Measurements from ENCODE around the gene DLG2. TPM values are rescaled to one million over a fixed set of nuclear protein-coding genes. Genes with fewer than 3 reads are reported as not detected.

DLG2 gene
- total RNA-seq, 4 donors from 2014 or later = 0.18 to 8.3 (median 2.5) TPM

GRCh38 chr11:83914995-83915394 is 1712.1 kb downstream of the DLG2 start:
- no peaks in the 10 kb centered on the region for H3K27me3 ChIP-seq
- no peaks in the 10 kb centered on the region for H3K4me1 ChIP-seq
- H3K27ac ChIP-seq = no peak overlapping the region
- no peak for DNase-seq
- TF ChIP-seq POLR2A (IDR thresholded peaks at IDR 0.05) = no peak
- TF ChIP-seq CTCF (IDR thresholded peaks at IDR 0.05) = no peak
- H3K36me3 ChIP-seq = no peaks in the 10 kb centered on the region
- H3K9me3 ChIP-seq = no peaks in the 10 kb centered on the region
- no peak overlapping the region for H3K4me3 ChIP-seq

GRCh38 chr11:83909579-83910534 is 1717.3 kb downstream of the DLG2 start:
- DNase-seq = no peak

GRCh38 chr11:83908298-83908856 is 1718.8 kb downstream of the DLG2 start:
- no peak overlapping the region for H3K27ac ChIP-seq
- no peak overlapping the region for H3K4me3 ChIP-seq

More at GRCh38 chr11:83909579-83910534, 1717.3 kb downstream of the DLG2 start:
- Histone ChIP-seq H3K36me3 (no peaks in the 10 kb centered on the region), H3K4me1 (no peaks in the 10 kb centered on the region), H3K27ac (no peak overlapping the region), H3K9me3 (no peaks in the 10 kb centered on the region), H3K27me3 (no peaks in the 10 kb centered on the region), H3K4me3 (no peak overlapping the region)
- TF ChIP-seq POLR2A (IDR thresholded peaks at IDR 0.05) (no peak), CTCF (IDR thresholded peaks at IDR 0.05) (no peak)

GRCh38 chr11:83895516-83895915 is 1731.6 kb downstream of the DLG2 start:
- Histone ChIP-seq H3K9me3 (peaks cover 0 to 2% (median 0%) of the 10 kb centered on the region in 4 donors), H3K27me3 (no peaks in the 10 kb centered on the region), H3K27ac (no peak overlapping the region), H3K4me3 (no peak overlapping the region), H3K4me1 (no peaks in the 10 kb centered on the region), H3K36me3 (no peaks in the 10 kb centered on the region)
- no peak for DNase-seq
- no peak for TF ChIP-seq CTCF (IDR thresholded peaks at IDR 0.05)
- TF ChIP-seq POLR2A (IDR thresholded peaks at IDR 0.05) = no peak

More at GRCh38 chr11:83908298-83908856, 1718.8 kb downstream of the DLG2 start:
- Histone ChIP-seq H3K4me1 (no peaks in the 10 kb centered on the region), H3K36me3 (no peaks in the 10 kb centered on the region), H3K9me3 (no peaks in the 10 kb centered on the region), H3K27me3 (no peaks in the 10 kb centered on the region)
- TF ChIP-seq CTCF (IDR thresholded peaks at IDR 0.05) = no peak
- no peak for TF ChIP-seq POLR2A (IDR thresholded peaks at IDR 0.05)
- no peak for DNase-seq

GRCh38 chr11:83881428-83881827 is 1745.7 kb downstream of the DLG2 start:
- no peak for TF ChIP-seq POLR2A (IDR thresholded peaks at IDR 0.05)
- TF ChIP-seq CTCF (IDR thresholded peaks at IDR 0.05) = no peak
- no peak overlapping the region for H3K27ac ChIP-seq
- no peak overlapping the region for H3K4me3 ChIP-seq
- H3K36me3 ChIP-seq = no peaks in the 10 kb centered on the region
- no peaks in the 10 kb centered on the region for H3K4me1 ChIP-seq
- no peaks in the 10 kb centered on the region for H3K9me3 ChIP-seq
- H3K27me3 ChIP-seq = no peaks in the 10 kb centered on the region
- no peak for DNase-seq
